Hepatocyte (in vitro differentiated cells): ENCODE results near the gene MRAP2. TPM values are rescaled to one million over a fixed set of nuclear protein-coding genes. Genes with fewer than 3 reads are reported as not detected.
"Not testable (repeated sequence)": the region's sequence is repeated elsewhere in the genome, so short reads cannot be mapped to it uniquely, and the experiment has no call there.

Source experiments
- DNase-seq: peaks from one replicate; pipeline ENCODE4 v3.0.0-alpha.2; 2016; ENCODE audit warnings: low spot score
- H2AFZ ChIP-seq: fragments of 200-600 bp; sonication (generic); 2 replicates; pipeline ENCODE4 v1.6.0; 2016; ENCODE audit warnings: antibody characterized with exemption, mild to moderate bottlenecking
- H3K27ac ChIP-seq: fragments of 200-600 bp; sonication (generic); 2 replicates; pipeline ENCODE4 v1.5.1; 2016; ENCODE audit warnings: mild to moderate bottlenecking
- H3K27me3 ChIP-seq: fragments of 200-600 bp; sonication (generic); 2 replicates; pipeline ENCODE4 v1.6.1; 2016
- H3K36me3 ChIP-seq: fragments of 200-600 bp; sonication (generic); replicated peaks from 2 replicates; pipeline ENCODE4 v1.5.1; 2016; ENCODE audit warnings: low read depth; ENCODE audit not compliant: insufficient read depth
- H3K4me1 ChIP-seq: fragments of 200-600 bp; sonication (generic); 2 replicates; pipeline ENCODE4 v1.5.1; 2016; ENCODE audit warnings: mild to moderate bottlenecking, moderate library complexity; ENCODE audit not compliant: insufficient read depth
- H3K4me2 ChIP-seq: fragments of 200-600 bp; sonication (generic); 2 replicates; pipeline ENCODE4 v1.6.0; 2016
- H3K4me3 ChIP-seq: fragments of 200-600 bp; sonication (generic); 2 replicates; pipeline ENCODE4 v1.5.1; 2016; ENCODE audit warnings: mild to moderate bottlenecking
- H3K79me2 ChIP-seq: fragments of 200-600 bp; sonication (generic); 2 replicates; pipeline ENCODE4 v1.6.0; 2017; ENCODE audit warnings: mild to moderate bottlenecking
- H3K9me2 ChIP-seq: fragments of 200-600 bp; sonication (generic); replicated peaks from 2 replicates; pipeline ENCODE4 v1.6.0; 2017; ENCODE audit warnings: mild to moderate bottlenecking; ENCODE audit not compliant: insufficient read depth
- H3K9me3 ChIP-seq: fragments of 200-600 bp; sonication (generic); 2 replicates; pipeline ENCODE4 v1.5.1; 2016; ENCODE audit warnings: low read depth, mild to moderate bottlenecking
- H4K20me1 ChIP-seq: fragments of 200-600 bp; sonication (generic); 2 replicates; pipeline ENCODE4 v1.6.0; 2016; ENCODE audit warnings: mild to moderate bottlenecking; ENCODE audit not compliant: insufficient read depth, poor library complexity, severe bottlenecking
- EZH2 ChIP-seq: fragments of 200-600 bp; sonication (generic); IDR thresholded peaks from 2 replicates; pipeline ENCODE4 v1.6.1; 2016; ENCODE audit warnings: antibody characterized with exemption, mild to moderate bottlenecking, borderline replicate concordance
- EZH2phosphoT487 ChIP-seq: fragments of 200-600 bp; sonication (generic); IDR thresholded peaks from one replicate; pipeline ENCODE4 v1.6.1; 2018; ENCODE audit warnings: antibody characterized with exemption, mild to moderate bottlenecking, low read depth, moderate library complexity; ENCODE audit not compliant: unreplicated experiment, severe bottlenecking
- WGBS: methylation state at CpG from one replicate; pipeline ENCODE4 v1.1.6; 2016; ENCODE audit warnings: low lambda C conversion rate; ENCODE audit errors: missing lambda C conversion rate; 5-methylcytosine and 5-hydroxymethylcytosine counted together
- polyA plus RNA-seq: library from polyadenylated mRNA; unstranded; fragments of >200 nt; fragmentation: Nextera tagmentation; extraction: Ambion mirVana; gene quantifications from 2 replicates; pipeline ENCODE4 v1.2.1, GENCODE V29; 2016
- total RNA-seq: library from RNA; depleted of rRNA; stranded (reverse); fragments of >200 nt; gene quantifications from 2 replicates; pipeline ENCODE4 v1.2.3, GENCODE V29; 2014
- TF ChIP-seq, protein P1 (sequence below): fragments of 200-600 bp; sonication (generic); IDR thresholded peaks from 2 replicates; pipeline ENCODE4 v1.5.1; 2016; ENCODE audit warnings: antibody characterized with exemption, mild to moderate bottlenecking; ENCODE audit not compliant: poor library complexity

MRAP2 gene
- total and polyA plus RNA-seq, 2 experiments from 2014 or later = 2.2 to 2.5 TPM

- H3K4me2 ChIP-seq = no peak overlapping the region
- no peaks in the 10 kb centered on the region for H4K20me1 ChIP-seq
- H3K9me2 ChIP-seq = no peaks in the 10 kb centered on the region
- 20% methylated on average over 1 of the region's 1 CpG for WGBS
- H3K27me3 ChIP-seq = no peaks in the 10 kb centered on the region
- no peaks in the 10 kb centered on the region for H3K9me3 ChIP-seq
- no peak overlapping the region for H3K27ac ChIP-seq
- H3K4me1 ChIP-seq = no peaks in the 10 kb centered on the region
- H2AFZ ChIP-seq = no peak overlapping the region
- H3K36me3 ChIP-seq = no peaks in the 10 kb centered on the region
- DNase-seq = no peak
- no peak for TF ChIP-seq EZH2
- TF ChIP-seq EZH2phosphoT487 = no peak
- TF ChIP-seq, protein P1, sequence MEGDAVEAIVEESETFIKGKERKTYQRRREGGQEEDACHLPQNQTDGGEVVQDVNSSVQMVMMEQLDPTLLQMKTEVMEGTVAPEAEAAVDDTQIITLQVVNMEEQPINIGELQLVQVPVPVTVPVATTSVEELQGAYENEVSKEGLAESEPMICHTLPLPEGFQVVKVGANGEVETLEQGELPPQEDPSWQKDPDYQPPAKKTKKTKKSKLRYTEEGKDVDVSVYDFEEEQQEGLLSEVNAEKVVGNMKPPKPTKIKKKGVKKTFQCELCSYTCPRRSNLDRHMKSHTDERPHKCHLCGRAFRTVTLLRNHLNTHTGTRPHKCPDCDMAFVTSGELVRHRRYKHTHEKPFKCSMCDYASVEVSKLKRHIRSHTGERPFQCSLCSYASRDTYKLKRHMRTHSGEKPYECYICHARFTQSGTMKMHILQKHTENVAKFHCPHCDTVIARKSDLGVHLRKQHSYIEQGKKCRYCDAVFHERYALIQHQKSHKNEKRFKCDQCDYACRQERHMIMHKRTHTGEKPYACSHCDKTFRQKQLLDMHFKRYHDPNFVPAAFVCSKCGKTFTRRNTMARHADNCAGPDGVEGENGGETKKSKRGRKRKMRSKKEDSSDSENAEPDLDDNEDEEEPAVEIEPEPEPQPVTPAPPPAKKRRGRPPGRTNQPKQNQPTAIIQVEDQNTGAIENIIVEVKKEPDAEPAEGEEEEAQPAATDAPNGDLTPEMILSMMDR = no peak
- no peaks in the 10 kb centered on the region for H3K79me2 ChIP-seq
- H3K4me3 ChIP-seq = no peak overlapping the region
Observed at GRCh38 chr6:84103029-84103428, 69.5 kb downstream of the MRAP2 start.

- not testable (repeated sequence) for H3K9me3 ChIP-seq, H3K4me3 ChIP-seq, H2AFZ ChIP-seq, H3K27ac ChIP-seq, H4K20me1 ChIP-seq, H3K9me2 ChIP-seq, DNase-seq, H3K4me1 ChIP-seq, H3K79me2 ChIP-seq, H3K27me3 ChIP-seq, H3K36me3 ChIP-seq, H3K4me2 ChIP-seq
- WGBS = 88% methylated on average over 3 of the region's 3 CpGs
Observed at GRCh38 chr6:84105215-84105924, 71.8 kb downstream of the MRAP2 start.

DNA sequence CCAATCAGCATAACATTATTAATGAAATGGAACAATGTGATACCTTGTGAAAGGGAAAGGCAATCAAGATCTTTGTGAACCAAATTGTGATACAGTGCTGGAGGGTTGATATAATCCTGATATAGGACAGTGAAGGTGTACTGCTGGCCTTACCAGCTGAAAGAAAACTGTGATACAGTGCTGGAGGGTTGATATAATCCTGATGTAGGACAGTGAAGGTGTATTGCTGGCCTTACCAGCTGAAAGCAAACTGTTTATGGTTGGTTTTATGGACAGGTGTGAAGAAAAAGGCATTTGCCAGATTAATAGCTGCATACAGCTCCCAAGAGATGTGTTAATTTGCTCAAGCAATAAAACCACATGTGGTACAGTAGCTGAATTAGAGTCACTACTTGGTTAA, 73.9 kb downstream of the MRAP2 start:
- H3K9me3 ChIP-seq = no peaks in the 10 kb centered on the region
- no peaks in the 10 kb centered on the region for H3K36me3 ChIP-seq
- no peak overlapping the region for H3K4me3 ChIP-seq
- TF ChIP-seq EZH2 = no peak
- no peak overlapping the region for H3K27ac ChIP-seq
- H4K20me1 ChIP-seq = no peaks in the 10 kb centered on the region
- no peaks in the 10 kb centered on the region for H3K9me2 ChIP-seq
- H3K79me2 ChIP-seq = no peaks in the 10 kb centered on the region
- no peak overlapping the region for H3K4me2 ChIP-seq
- H3K27me3 ChIP-seq = no peaks in the 10 kb centered on the region
- H3K4me1 ChIP-seq = no peaks in the 10 kb centered on the region
- H2AFZ ChIP-seq = no peak overlapping the region
- no peak for DNase-seq

GRCh38 chr6:84111351-84111750, 77.8 kb downstream of the MRAP2 start:
- H3K36me3 ChIP-seq, H3K79me2 ChIP-seq, H3K9me3 ChIP-seq, H4K20me1 ChIP-seq, H3K4me3 ChIP-seq, H3K27ac ChIP-seq, H3K4me1 ChIP-seq, DNase-seq, H3K27me3 ChIP-seq, H2AFZ ChIP-seq, H3K9me2 ChIP-seq, H3K4me2 ChIP-seq: not testable (repeated sequence)
- WGBS = 67% methylated on average over 1 of the region's 1 CpG

- H3K4me2 ChIP-seq, H3K9me3 ChIP-seq, H4K20me1 ChIP-seq, H3K79me2 ChIP-seq, H3K9me2 ChIP-seq, H3K4me3 ChIP-seq, H3K27me3 ChIP-seq, H3K27ac ChIP-seq, H3K36me3 ChIP-seq, H2AFZ ChIP-seq, H3K4me1 ChIP-seq: not testable (repeated sequence)
- WGBS = 76% methylated on average over 8 of the region's 8 CpGs
- DNase-seq = peak; percentile 23
Observed at GRCh38 chr6:84114933-84115594, 81.5 kb downstream of the MRAP2 start.
